Measurements from ENCODE around the gene CFAP45. TPM values are rescaled to one million over a fixed set of nuclear protein-coding genes. Genes with fewer than 3 reads are reported as not detected.

The CFAP45 gene
- total RNA-seq, 1 experiment from 2014 or later: 0.48 TPM

- TF ChIP-seq E2F1 (CRISPR knock-in tag; IDR thresholded peaks at IDR 0.05) (no peak), ZBTB21 (CRISPR knock-in tag; IDR thresholded peaks at IDR 0.05; ENCODE audit: borderline replicate concordance) (no peak), TEAD4 (CRISPR knock-in tag; IDR thresholded peaks at IDR 0.05) (no peak), ZNF425 (CRISPR knock-in tag; conservative IDR thresholded peaks at IDR 0.05) (no peak)
These were observed 32.6 kb upstream of the CFAP45 start (continued) for GRCh38 chr1:159932296-159933285.

GRCh38 chr1:159931795-159932173, 31.8 kb upstream of the CFAP45 start:
- DNase-seq (ENCODE audit: low spot score): no peak
- CTCF ChIA-PET: interaction anchor here (10.6 kb wide), 1 partner anchor 75 kb away, joined by 202 read pairs; no protein-coding TSS in a partner anchor
- no peaks in the 10 kb centered on the region for H3K9me3 Mint-ChIP-seq
- H3K27me3 Mint-ChIP-seq (ENCODE audit: low read depth): no peaks in the 10 kb centered on the region
- H3K36me3 Mint-ChIP-seq: peaks cover 33% of the 10 kb centered on the region
- TF ChIP-seq OVOL2 (CRISPR knock-in tag; IDR thresholded peaks at IDR 0.05; ENCODE audit: borderline replicate concordance): no peak
- no peak for TF ChIP-seq TEAD1 (CRISPR knock-in tag; IDR thresholded peaks at IDR 0.05)
- no peak for TF ChIP-seq KAT7 (CRISPR knock-in tag; IDR thresholded peaks at IDR 0.05; ENCODE audit: borderline replicate concordance)
- peak overlapping the region; percentile 57; the same call in 1 of the 2 replicates for H3K27ac Mint-ChIP-seq
- POLR2A ChIA-PET: no interaction called here
- no peak overlapping the region for H3K4me3 Mint-ChIP-seq
- peaks cover 15% of the 10 kb centered on the region for H3K4me1 Mint-ChIP-seq
- no peak for ATAC-seq

- H3K4me3 Mint-ChIP-seq: no peak overlapping the region
- ATAC-seq (no peak), DNase-seq (ENCODE audit: low spot score) (no peak)
- ChIA-PET POLR2A (interaction anchor here (0.5 kb wide), 1 partner anchor 37 kb away, joined by 3 read pairs; no protein-coding TSS in a partner anchor), CTCF (interaction anchor here (1.1 to 10.6 kb wide), 5 partner anchors 14 to 115 kb away, joined by 3 to 202 read pairs (median 8); partner anchors contain the start of gene IGSF9)
- H3K9me3 Mint-ChIP-seq: no peaks in the 10 kb centered on the region
- H3K27ac Mint-ChIP-seq: no peak overlapping the region
- no peaks in the 10 kb centered on the region for H3K27me3 Mint-ChIP-seq (ENCODE audit: low read depth)
- H3K4me1 Mint-ChIP-seq: peaks cover 11% of the 10 kb centered on the region
- peaks cover 34% of the 10 kb centered on the region for H3K36me3 Mint-ChIP-seq
- TF ChIP-seq NR1H2 (CRISPR knock-in tag; IDR thresholded peaks at IDR 0.05): no peak
- no peak for TF ChIP-seq OVOL2 (CRISPR knock-in tag; IDR thresholded peaks at IDR 0.05; ENCODE audit: borderline replicate concordance)
- no peak for TF ChIP-seq FOXK1 (CRISPR knock-in tag; IDR thresholded peaks at IDR 0.05)
- no peak for TF ChIP-seq ATF2 (CRISPR knock-in tag; IDR thresholded peaks at IDR 0.05; ENCODE audit: borderline replicate concordance, low read depth)
- TF ChIP-seq MXD4 (CRISPR knock-in tag; IDR thresholded peaks at IDR 0.05; ENCODE audit: borderline replicate concordance): no peak
- no peak for TF ChIP-seq GABPB1 (CRISPR knock-in tag; IDR thresholded peaks at IDR 0.05)
- TF ChIP-seq HMGXB4 (CRISPR knock-in tag; IDR thresholded peaks at IDR 0.05): no peak
- no peak for TF ChIP-seq MLX (CRISPR knock-in tag; IDR thresholded peaks at IDR 0.05)
- no peak for TF ChIP-seq ZNF512 (CRISPR knock-in tag; IDR thresholded peaks at IDR 0.05; ENCODE audit: borderline replicate concordance)
These were observed 31.3 kb upstream of the CFAP45 start for GRCh38 chr1:159931101-159931794.
